Testis (tissue), 2 donors: Measurements from ENCODE around the gene MACROD2.

Experiments
- CTCF ChIP-seq, 3 experiments: fragments of 450-650 bp in 2 of 3; fragments of 200-600 bp in 1 of 3; sonication (generic) in 1 of 3; IDR thresholded peaks; one replicate each; pipeline ENCODE4 v1.5.1; 2016 to 2019; ENCODE audit warnings: antibody characterized with exemption in 3 of 3, mild to moderate bottlenecking in 2 of 3, moderate library complexity in 1 of 3
- POLR2A ChIP-seq: fragments of 450-650 bp; IDR thresholded peaks from one replicate; pipeline ENCODE4 v1.6.1; 2017; ENCODE audit warnings: antibody characterized with exemption, mild to moderate bottlenecking, moderate library complexity

- TF ChIP-seq CTCF (IDR thresholded peaks at IDR 0.05) (no peak), POLR2A (no peak)
Measured at GRCh38 chr20:14291502-14291901, 296.2 kb downstream of the MACROD2 start.
